CD14-positive monocyte (primary cell): ENCODE results near the gene FTL. TPM values are rescaled to one million over a fixed set of nuclear protein-coding genes. Genes with fewer than 3 reads are reported as not detected.

Experiments used
- DNase-seq, 3 donors: peaks; one replicate each; pipeline ENCODE4 v3.0.0-alpha.2; 2011 to 2022
- H2AFZ ChIP-seq: 2 replicates; pipeline ENCODE4 v1.6.0; 2012; ENCODE audit warnings: mild to moderate bottlenecking, low read depth, low read length, inconsistent platforms; ENCODE audit not compliant: insufficient read depth, poor library complexity, severe bottlenecking
- H3K27ac ChIP-seq, 2 donors: 1 replicate in 1 of 2; 2 replicates in 1 of 2; pipeline ENCODE4 v1.5.1; 2012 to 2013; ENCODE audit warnings: low read length in 2 of 2, control low read depth in 1 of 2, inconsistent platforms in 1 of 2, low read depth in 1 of 2, mild to moderate bottlenecking in 1 of 2
- H3K27me3 ChIP-seq, 2 donors: one replicate each; pipeline versions ENCODE4 v1.6.0 to v1.6.1; 2011 to 2013; ENCODE audit warnings: low read length in 2 of 2; ENCODE audit not compliant: control insufficient read depth in 2 of 2, insufficient read depth in 2 of 2
- H3K36me3 ChIP-seq, 2 donors: replicated peaks in 1 of 2; 1 replicate in 1 of 2; 2 replicates in 1 of 2; pipeline versions ENCODE4 v1.5.1 to v1.6.1; 2012 to 2013; ENCODE audit warnings: low read length in 2 of 2, control low read depth in 1 of 2, inconsistent platforms in 1 of 2, mild to moderate bottlenecking in 1 of 2; ENCODE audit not compliant: insufficient read depth in 2 of 2, control insufficient read depth in 1 of 2
- H3K4me1 ChIP-seq, 2 donors: 1 replicate in 1 of 2; 2 replicates in 1 of 2; pipeline versions ENCODE4 v1.5.1 to v1.6.1; 2012 to 2013; ENCODE audit warnings: low read length in 2 of 2, control low read depth in 1 of 2, inconsistent platforms in 1 of 2, mild to moderate bottlenecking in 1 of 2, moderate library complexity in 1 of 2; ENCODE audit not compliant: insufficient read depth in 2 of 2, control insufficient read depth in 1 of 2
- H3K4me2 ChIP-seq: replicated peaks from 2 replicates; pipeline ENCODE3; 2012; ENCODE audit warnings: low read length, moderate library complexity, mild to moderate bottlenecking; ENCODE audit not compliant: poor library complexity, severe bottlenecking; ENCODE audit errors: extremely low read depth
- H3K4me3 ChIP-seq, 3 experiments: fragments of 200-600 bp in 1 of 3; sonication (generic) in 1 of 3; replicated peaks in 1 of 3; 1 replicate in 2 of 3; 2 replicates in 1 of 3; pipeline ENCODE4 v1.5.1; 2011 to 2013; ENCODE audit warnings: low read length in 3 of 3, mild to moderate bottlenecking in 3 of 3, control low read depth in 2 of 3, low read depth in 2 of 3, inconsistent platforms in 1 of 3, moderate library complexity in 1 of 3
- H3K79me2 ChIP-seq: 2 replicates; pipeline ENCODE4 v1.6.0; 2012; ENCODE audit warnings: mild to moderate bottlenecking, control low read depth, inconsistent platforms, low read length, moderate library complexity; ENCODE audit not compliant: insufficient read depth
- H3K9ac ChIP-seq: 2 replicates; pipeline ENCODE4 v1.6.0; 2017; ENCODE audit warnings: low read length, mild to moderate bottlenecking; ENCODE audit not compliant: insufficient read depth, poor library complexity, severe bottlenecking
- H3K9me3 ChIP-seq, 2 donors: replicated peaks in 1 of 2; 1 replicate in 1 of 2; 2 replicates in 1 of 2; pipeline versions ENCODE4 v1.5.1 to v1.6.1; 2012 to 2013; ENCODE audit warnings: low read length in 2 of 2, control low read depth in 1 of 2; ENCODE audit not compliant: control insufficient read depth in 1 of 2, insufficient read depth in 1 of 2
- H4K20me1 ChIP-seq: 2 replicates; pipeline ENCODE4 v1.6.0; 2012; ENCODE audit warnings: mild to moderate bottlenecking, low read length, control low read depth, moderate library complexity; ENCODE audit not compliant: insufficient read depth
- H3K27ac Mint-ChIP-seq, 7 donors: one replicate each; pipeline ENCODE4 v1.8.0; 2020; ENCODE audit warnings: mild to moderate bottlenecking in 7 of 7, mixed read lengths in 7 of 7, moderate library complexity in 6 of 7, inconsistent platforms in 2 of 7
- H3K27me3 Mint-ChIP-seq, 3 donors: one replicate each; pipeline ENCODE4 v1.8.0; 2021 to 2022; ENCODE audit warnings: low read depth in 3 of 3, mild to moderate bottlenecking in 3 of 3, mixed read lengths in 3 of 3, moderate library complexity in 3 of 3, inconsistent platforms in 1 of 3
- H3K36me3 Mint-ChIP-seq, 2 donors: one replicate each; pipeline ENCODE4 v1.8.0; 2020; ENCODE audit warnings: mixed read lengths in 2 of 2, inconsistent platforms in 1 of 2, mild to moderate bottlenecking in 1 of 2
- H3K4me1 Mint-ChIP-seq: one replicate; pipeline ENCODE4 v1.8.0; 2020; ENCODE audit warnings: mild to moderate bottlenecking, mixed read lengths
- H3K4me3 Mint-ChIP-seq, 2 donors: one replicate each; pipeline ENCODE4 v1.8.0; 2020; ENCODE audit warnings: mild to moderate bottlenecking in 2 of 2, mixed read lengths in 2 of 2, moderate library complexity in 1 of 2
- H3K9me3 Mint-ChIP-seq, 7 donors: one replicate each; pipeline ENCODE4 v1.8.0; 2020 to 2022; ENCODE audit warnings: mixed read lengths in 7 of 7, mild to moderate bottlenecking in 6 of 7, moderate library complexity in 6 of 7, inconsistent platforms in 2 of 7
- CTCF ChIP-seq: fragments of 200-600 bp; IDR thresholded peaks from one replicate; pipeline ENCODE4 v1.8.0; 2022; ENCODE audit warnings: antibody characterized with exemption, mild to moderate bottlenecking
- WGBS: methylation state at CpG from one replicate; pipeline ENCODE4 v1.1.5; 2013; ENCODE audit warnings: missing lambda C conversion rate; ENCODE audit not compliant: insufficient coverage; 5-methylcytosine and 5-hydroxymethylcytosine counted together
- intact Hi-C, 2 donors: fragments of 100-400 bp; cut with micrococcal nuclease; formaldehyde crosslinking; loops; one replicate each; pipeline versions ENCODE4 v1.15.0 to v1.15.1; 2023
- polyA plus RNA-seq, 3 donors: library from polyadenylated mRNA; depleted of rRNA in 1 of 3; unstranded in 2 of 3; stranded (reverse) in 1 of 3; fragments of 300-500 nt in 2 of 3; fragments of >200 nt in 1 of 3; fragmentation: Illumina TruSeq in 2 of 3; gene quantifications; 1 replicate in 2 of 3; 2 replicates in 1 of 3; pipeline ENCODE4 v1.2.3, GENCODE V29; 2012 to 2021

FTL gene
- polyA plus RNA-seq, 3 donors, result 4,468 to 26,681 (median 23,650) TPM

- Mint-ChIP-seq H3K4me3 (no peak overlapping the region), H3K27me3 (peaks cover 0 to 2% (median 0%) of the 10 kb centered on the region in 3 donors), H3K9me3 (no peaks in the 10 kb centered on the region), H3K27ac (no peak overlapping the region), H3K36me3 (peaks cover 60 to 89% of the 10 kb centered on the region in 2 donors), H3K4me1 (no peaks in the 10 kb centered on the region)
- no peaks in the 10 kb centered on the region for H3K4me1 ChIP-seq
- no peak overlapping the region for H3K4me2 ChIP-seq
- no peak for TF ChIP-seq CTCF
- no peak overlapping the region for H3K4me3 ChIP-seq
- H3K36me3 ChIP-seq, result peaks cover 64 to 76% of the 10 kb centered on the region in 2 donors
- no peaks in the 10 kb centered on the region for H3K27me3 ChIP-seq
- 100% methylated on average over 8 of the region's 17 CpGs for whole genome bisulfite sequencing
- intact Hi-C loops, result no loop called here
- H3K9me3 ChIP-seq, result no peaks in the 10 kb centered on the region
- H3K27ac ChIP-seq, result no peak overlapping the region
- no peaks in the 10 kb centered on the region for H3K79me2 ChIP-seq
- no peaks in the 10 kb centered on the region for H4K20me1 ChIP-seq
- no peak overlapping the region for H3K9ac ChIP-seq
- DNase-seq, result no peak
- no peak overlapping the region for H2AFZ ChIP-seq
These were observed 46.1 kb downstream of the FTL start for GRCh38 chr19:49011194-49011593.

- intact Hi-C loops, result no loop called here
- Histone ChIP-seq H3K79me2 (no peaks in the 10 kb centered on the region), H3K4me1 (peaks cover 19 to 22% of the 10 kb centered on the region in 2 donors), H3K9me3 (no peaks in the 10 kb centered on the region), H3K27me3 (peaks cover 9 to 23% of the 10 kb centered on the region in 2 donors), H3K27ac (no peak overlapping the region), H3K4me2 (no peak overlapping the region), H3K4me3 (no peak overlapping the region), H4K20me1 (no peaks in the 10 kb centered on the region), H3K36me3 (peaks cover 53 to 60% of the 10 kb centered on the region in 2 donors), H3K9ac (no peak overlapping the region), H2AFZ (no peak overlapping the region)
- Mint-ChIP-seq H3K27ac (no peak overlapping the region), H3K4me3 (no peak overlapping the region), H3K9me3 (peaks cover 0 to 8% (median 5%) of the 10 kb centered on the region in 7 donors), H3K4me1 (peaks cover 17% of the 10 kb centered on the region), H3K27me3 (peaks cover 12 to 23% (median 22%) of the 10 kb centered on the region in 3 donors), H3K36me3 (peaks cover 58 to 77% of the 10 kb centered on the region in 2 donors)
- TF ChIP-seq CTCF, result no peak
- no peak for DNase-seq
- 97% methylated on average over 24 of the region's 32 CpGs for WGBS
These were observed 49.2 kb downstream of the FTL start for GRCh38 chr19:49014123-49014869.
